AG09309 (cell line): Measurements from ENCODE around the gene TCEA3.
"Not testable (repeated sequence)": the region's sequence is repeated elsewhere in the genome, so short reads cannot be mapped to it uniquely, and the experiment has no call there.

Experiments used
- DNase-seq: peaks from one replicate; pipeline ENCODE4 v3.0.0-alpha.2; 2010; ENCODE audit warnings: low read depth
- H3K4me3 ChIP-seq: 2 replicates; pipeline ENCODE4 v1.5.1; 2011; ENCODE audit warnings: mild to moderate bottlenecking, low read depth, low read length, moderate library complexity; ENCODE audit not compliant: control insufficient read depth
- TF ChIP-seq, protein P1 (sequence below): IDR thresholded peaks from 2 replicates; pipeline ENCODE4 v1.5.1; 2011; ENCODE audit warnings: mild to moderate bottlenecking, low read depth, low read length, inconsistent platforms; ENCODE audit not compliant: insufficient read depth, control insufficient read depth; ENCODE audit errors: missing control alignments

TCEA3 gene

DNA sequence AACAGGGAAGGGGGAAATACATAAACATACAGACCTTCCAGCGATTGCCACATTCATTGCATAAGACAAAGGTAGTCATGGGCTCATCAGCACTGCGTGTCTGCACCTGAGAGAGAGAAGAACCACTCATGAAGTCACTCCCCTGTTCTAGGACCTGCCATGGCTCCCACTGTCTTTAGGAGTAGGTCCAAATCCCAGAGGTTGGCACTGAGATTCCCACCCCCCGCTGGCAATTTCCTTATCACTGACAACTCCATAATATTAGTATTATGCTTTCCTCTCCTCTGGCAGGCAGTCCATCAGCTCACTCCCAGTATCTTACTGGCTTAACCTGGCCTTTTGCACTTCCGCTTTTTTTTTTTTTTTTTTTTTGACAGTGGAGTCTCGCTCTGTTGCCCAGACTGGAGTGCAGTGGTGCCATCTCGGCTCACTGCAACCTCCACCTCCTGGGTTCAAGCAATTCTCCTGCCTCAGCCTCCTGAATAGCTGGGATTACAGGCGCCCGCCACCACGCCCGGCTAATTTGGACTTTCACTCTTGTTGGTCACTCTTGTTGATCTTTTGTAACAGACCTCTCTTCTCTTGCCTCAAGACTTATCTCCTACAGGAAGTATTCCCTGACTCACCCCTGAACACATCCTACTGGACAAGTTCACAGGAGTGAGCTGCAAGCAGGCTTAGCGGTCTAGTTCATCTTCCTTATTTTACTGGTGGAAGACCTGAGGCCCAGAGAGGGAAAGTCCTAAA is 40.1 kb downstream of the TCEA3 start:
- TF ChIP-seq, protein P1, sequence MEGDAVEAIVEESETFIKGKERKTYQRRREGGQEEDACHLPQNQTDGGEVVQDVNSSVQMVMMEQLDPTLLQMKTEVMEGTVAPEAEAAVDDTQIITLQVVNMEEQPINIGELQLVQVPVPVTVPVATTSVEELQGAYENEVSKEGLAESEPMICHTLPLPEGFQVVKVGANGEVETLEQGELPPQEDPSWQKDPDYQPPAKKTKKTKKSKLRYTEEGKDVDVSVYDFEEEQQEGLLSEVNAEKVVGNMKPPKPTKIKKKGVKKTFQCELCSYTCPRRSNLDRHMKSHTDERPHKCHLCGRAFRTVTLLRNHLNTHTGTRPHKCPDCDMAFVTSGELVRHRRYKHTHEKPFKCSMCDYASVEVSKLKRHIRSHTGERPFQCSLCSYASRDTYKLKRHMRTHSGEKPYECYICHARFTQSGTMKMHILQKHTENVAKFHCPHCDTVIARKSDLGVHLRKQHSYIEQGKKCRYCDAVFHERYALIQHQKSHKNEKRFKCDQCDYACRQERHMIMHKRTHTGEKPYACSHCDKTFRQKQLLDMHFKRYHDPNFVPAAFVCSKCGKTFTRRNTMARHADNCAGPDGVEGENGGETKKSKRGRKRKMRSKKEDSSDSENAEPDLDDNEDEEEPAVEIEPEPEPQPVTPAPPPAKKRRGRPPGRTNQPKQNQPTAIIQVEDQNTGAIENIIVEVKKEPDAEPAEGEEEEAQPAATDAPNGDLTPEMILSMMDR, result no peak
- no peak overlapping the region for H3K4me3 ChIP-seq
- no peak for DNase-seq

DNA sequence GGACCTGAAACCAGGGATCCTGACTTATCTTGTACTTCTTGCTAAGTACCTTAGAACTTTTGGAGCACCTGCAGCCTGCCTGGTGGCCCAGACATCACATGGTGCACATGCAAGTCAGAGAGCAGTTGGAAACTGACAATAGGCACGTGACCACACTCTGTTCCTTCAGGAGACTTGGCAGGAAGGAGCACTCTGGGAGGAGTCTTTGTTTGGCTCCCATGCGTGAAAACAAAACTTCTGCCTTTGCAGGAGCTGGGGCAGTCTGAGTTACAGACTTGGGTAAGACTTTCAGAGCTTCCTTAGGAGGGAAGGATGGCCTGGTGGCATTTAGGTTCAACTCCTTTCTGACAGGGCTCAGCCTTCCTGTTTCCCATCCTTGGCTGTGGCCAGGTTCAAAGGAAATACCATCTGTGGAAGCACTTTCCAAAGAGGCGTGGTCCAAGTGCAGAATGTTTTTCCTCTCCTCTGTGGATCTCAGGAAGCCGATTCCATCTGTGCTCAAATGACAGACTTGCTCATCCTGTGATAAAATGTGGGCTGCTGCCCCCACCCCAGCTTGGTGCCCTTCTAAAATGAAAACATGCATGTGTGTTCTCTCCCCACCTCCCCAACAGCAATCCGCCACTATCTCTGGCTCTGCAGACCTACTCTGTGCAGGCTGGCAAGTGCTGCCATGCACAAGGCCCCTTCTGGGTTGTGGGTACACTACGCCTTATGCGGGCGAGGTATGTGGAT is 40.8 kb downstream of the TCEA3 start:
- TF ChIP-seq, protein P1, result no peak
- DNase-seq, result no peak
- no peak overlapping the region for H3K4me3 ChIP-seq

GRCh38 chr1:23381233-23381885 is 43.2 kb downstream of the TCEA3 start:
- TF ChIP-seq, protein P1, result no peak
- no peak for DNase-seq
- no peak overlapping the region for H3K4me3 ChIP-seq

GRCh38 chr1:23380719-23381118 is 43.8 kb downstream of the TCEA3 start:
- no peak for DNase-seq
- TF ChIP-seq, protein P1, result no peak
- H3K4me3 ChIP-seq, result no peak overlapping the region

DNA sequence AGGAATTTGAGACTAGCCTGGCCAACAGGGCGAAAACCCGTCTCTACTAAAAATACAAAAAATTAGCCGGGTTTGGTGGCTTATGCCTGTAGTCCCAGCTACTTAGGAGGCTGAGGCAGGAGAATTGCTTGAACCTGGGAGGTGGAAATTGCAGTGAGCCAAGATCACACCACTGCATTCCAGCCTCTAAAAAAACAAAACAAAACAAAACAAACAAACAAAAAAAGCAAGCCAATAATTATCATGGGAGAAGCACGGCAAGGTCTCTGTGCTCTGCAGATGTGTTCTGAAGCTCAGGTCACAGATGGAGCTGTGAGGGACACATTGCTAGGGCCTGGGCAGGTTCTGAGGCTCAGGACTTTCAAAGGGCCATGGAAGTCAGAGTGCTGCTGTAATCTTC is 44.3 kb downstream of the TCEA3 start:
- not testable (repeated sequence) for H3K4me3 ChIP-seq, DNase-seq

- TF ChIP-seq, protein P1, result no peak
- no peak for DNase-seq
- no peak overlapping the region for H3K4me3 ChIP-seq
Observed at GRCh38 chr1:23376890-23377811, 47.4 kb downstream of the TCEA3 start.

GRCh38 chr1:23374079-23374735 is 50.3 kb downstream of the TCEA3 start:
- not testable (repeated sequence) for H3K4me3 ChIP-seq, DNase-seq
